LNCaP clone FGC (cell line): ENCODE data around the gene LMX1A.

Experiments
- DNase-seq: peaks from one replicate; pipeline ENCODE4 v3.0.0-alpha.2; 2011; ENCODE audit warnings: low read depth
- H3K4me3 ChIP-seq: 2 replicates; pipeline ENCODE4 v1.5.1; 2011; ENCODE audit warnings: mild to moderate bottlenecking, low read depth, low read length, control low read depth
- CTCF ChIP-seq: IDR thresholded peaks from 2 replicates; pipeline ENCODE4 v1.5.1; 2012; ENCODE audit warnings: mild to moderate bottlenecking; ENCODE audit not compliant: control insufficient read depth, insufficient read depth; ENCODE audit errors: extremely low read depth

The LMX1A gene

GRCh38 chr1:165191087-165191486 is 165.4 kb downstream of the LMX1A start:
- H3K4me3 ChIP-seq = no peak overlapping the region
- TF ChIP-seq CTCF = no peak
- no peak for DNase-seq

GRCh38 chr1:165189913-165190312 is 166.6 kb downstream of the LMX1A start:
- DNase-seq = no peak
- no peak for TF ChIP-seq CTCF
- H3K4me3 ChIP-seq = no peak overlapping the region

GRCh38 chr1:165189011-165189410 is 167.5 kb downstream of the LMX1A start:
- DNase-seq = no peak
- no peak overlapping the region for H3K4me3 ChIP-seq
- no peak for TF ChIP-seq CTCF

GRCh38 chr1:165187031-165188009 is 169.2 kb downstream of the LMX1A start:
- DNase-seq = peak; percentile 1
- no peak for TF ChIP-seq CTCF

GRCh38 chr1:165185161-165185889 is 171.2 kb downstream of the LMX1A start:
- H3K4me3 ChIP-seq = no peak overlapping the region
- DNase-seq = no peak
- TF ChIP-seq CTCF = no peak

More at GRCh38 chr1:165187031-165188009, 169.2 kb downstream of the LMX1A start:
- no peak overlapping the region for H3K4me3 ChIP-seq

GRCh38 chr1:165182975-165183374 is 173.5 kb downstream of the LMX1A start:
- TF ChIP-seq CTCF = no peak
- no peak overlapping the region for H3K4me3 ChIP-seq
- no peak for DNase-seq
